ENCODE data around the gene ZDHHC8. TPM values are rescaled to one million over a fixed set of nuclear protein-coding genes. Genes with fewer than 3 reads are reported as not detected.

Gene ZDHHC8
- polyA plus RNA-seq, 12 donors, result 31.6 to 62.1 (median 37.2) TPM; not detected in 1

GRCh38 chr22:20127318-20127868, 4.2 kb upstream of the ZDHHC8 start:
- DNase-seq, result no peak

GRCh38 chr22:20127869-20128618, 3.6 kb upstream of the ZDHHC8 start:
- DNase-seq, result no peak

DNA sequence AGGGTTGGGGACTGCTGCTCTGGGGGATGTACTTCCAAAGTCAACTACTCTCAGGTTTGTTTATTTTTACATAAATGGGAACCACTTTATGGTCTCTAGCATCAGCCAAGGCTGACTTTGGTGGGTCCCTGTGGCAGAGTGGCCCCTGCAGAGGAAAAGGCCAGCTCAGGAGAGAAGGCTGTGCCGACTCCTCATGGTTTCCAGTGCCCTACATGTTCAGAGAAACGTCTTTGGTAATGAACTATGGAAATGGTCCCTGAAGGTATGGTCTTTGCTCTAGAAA, 3.0 kb upstream of the ZDHHC8 start:
- DNase-seq, result no peak

DNA sequence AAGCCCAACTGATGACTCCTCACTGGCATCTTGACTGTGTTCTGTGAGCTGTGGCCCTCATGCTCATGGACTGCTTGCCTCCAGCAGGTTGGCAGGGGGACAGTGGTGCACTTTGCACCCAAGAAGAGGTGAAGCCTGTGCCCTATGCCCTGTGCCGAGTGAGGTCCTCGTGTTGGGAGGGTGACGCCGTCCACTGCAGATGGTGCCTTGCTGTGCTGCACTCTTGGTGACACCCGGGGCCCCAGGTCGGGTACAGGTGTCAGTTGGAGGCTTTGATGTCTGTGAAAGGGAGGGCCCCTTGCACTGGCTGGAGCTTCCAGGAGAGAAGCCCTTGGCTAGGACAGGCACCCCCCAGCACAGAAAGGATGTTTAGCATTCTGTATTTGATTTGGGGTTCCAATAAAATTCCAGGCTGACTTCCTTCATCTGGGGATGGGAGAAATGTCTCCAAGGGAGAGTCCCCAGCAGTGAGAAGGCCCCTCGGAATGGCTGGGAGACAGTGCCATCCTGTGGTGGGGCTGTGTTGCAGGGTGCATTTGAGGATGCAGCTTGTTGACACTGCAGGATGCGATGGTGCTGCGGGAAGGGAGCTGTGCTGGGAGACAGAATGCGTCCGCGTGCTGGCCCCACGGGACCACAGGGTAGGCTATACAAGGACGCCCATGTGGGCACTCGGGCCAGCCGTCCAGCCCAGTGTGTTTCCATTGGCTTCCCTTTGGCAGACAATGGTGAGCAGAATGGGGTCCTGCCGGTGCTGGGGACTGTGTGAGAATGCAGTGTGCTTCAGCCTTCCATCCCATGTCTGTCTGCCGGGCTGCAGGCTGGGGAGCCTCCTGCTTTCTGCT, 2.5 kb upstream of the ZDHHC8 start:
- DNase-seq, result no peak

- no peak for DNase-seq
These were observed 1.9 kb upstream of the ZDHHC8 start for GRCh38 chr22:20129747-20130014.

DNA sequence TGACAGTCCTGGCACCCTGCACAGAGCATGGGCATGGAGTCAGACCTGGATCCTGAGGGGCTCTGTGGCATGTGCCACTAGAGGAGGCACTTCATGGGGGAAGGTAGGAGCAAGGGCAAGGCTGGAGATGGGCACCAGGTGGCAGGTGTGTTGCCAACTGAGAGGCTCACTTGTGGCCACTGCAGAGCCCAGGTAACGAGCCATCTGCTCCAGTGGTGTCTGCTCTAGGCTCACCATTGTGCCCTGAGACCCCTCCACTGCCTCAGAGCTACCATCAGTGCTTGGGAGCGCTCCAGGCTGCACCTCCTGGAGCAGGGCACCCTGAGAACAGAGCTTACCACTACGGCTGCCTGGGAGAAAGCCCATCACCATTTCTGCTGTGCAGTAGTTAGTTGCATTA, 1.3 kb upstream of the ZDHHC8 start:
- DNase-seq, result no peak

DNA sequence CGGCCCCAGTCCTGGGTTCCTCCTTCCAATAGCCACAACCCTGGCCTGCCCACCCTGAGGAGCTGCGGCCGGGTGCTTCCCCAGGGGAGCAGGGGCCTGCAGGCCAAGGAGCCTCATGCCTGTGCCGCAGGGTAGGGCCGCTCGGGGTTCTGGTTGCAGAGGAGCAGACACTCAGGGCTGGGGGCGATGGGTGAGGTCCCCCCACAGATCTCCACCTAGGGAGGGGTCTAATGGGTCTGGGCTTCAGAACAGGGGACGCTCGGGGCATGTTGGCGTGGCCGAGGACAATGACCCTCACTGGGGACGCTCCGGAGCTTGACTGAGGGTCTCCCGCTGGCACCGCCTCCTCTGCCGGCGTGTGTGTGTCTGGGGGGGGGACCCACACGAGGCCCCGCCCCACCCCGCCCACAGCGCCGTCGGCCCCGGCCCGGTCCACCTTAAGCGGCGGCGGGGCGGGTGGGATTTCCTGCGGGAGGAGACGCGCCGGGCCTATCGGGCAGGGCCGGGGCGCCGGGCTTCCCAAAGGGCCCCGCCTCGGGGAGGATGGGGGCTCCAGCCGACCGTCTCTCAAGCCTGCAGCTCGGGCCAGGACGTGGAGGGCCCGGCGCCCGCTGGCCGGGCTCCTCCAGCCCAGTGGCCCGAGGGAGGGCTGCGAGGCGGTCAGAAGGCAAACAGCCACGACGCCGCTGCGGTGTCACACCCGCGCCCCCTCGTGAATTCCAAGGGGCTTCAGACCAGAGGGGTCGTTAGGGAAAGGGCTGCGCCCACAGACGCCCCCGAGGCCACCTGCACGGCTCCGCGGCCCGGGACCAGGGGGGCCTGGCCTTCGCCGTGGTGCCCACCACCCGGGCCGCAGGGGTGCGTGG, 640 bp upstream of the ZDHHC8 start:
- peak; percentile 81 for DNase-seq

- DNase-seq, result no peak
These were observed 468 bp downstream of the ZDHHC8 start for GRCh38 chr22:20131859-20132685.

DNA sequence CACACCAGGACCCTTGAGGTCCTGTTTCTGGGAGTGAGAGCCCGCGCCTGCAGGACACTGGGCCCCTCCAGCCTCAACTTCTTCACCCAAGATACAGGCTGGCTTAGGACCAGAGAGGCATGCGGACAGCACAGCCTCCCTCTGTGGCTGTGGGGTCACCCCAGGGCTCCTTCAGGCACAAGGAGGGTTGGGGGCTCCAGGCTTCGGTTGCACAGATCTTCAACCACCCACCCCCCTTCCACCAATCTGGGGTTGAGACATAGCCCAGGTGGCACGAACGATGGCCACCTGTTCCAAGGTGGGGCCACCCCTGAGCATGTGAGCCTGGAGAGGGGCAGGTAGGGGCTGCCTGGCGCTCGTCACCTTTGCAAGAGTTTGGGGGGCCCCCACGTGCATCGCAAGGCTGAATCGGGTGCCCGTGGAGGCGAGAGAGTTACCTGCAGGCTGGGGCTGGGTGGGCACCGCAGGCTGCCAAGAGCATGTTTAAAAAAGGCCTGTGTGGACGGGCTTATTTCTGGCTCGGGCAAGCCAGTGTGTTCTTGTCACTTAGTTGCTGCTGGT, 1.2 kb downstream of the ZDHHC8 start:
- DNase-seq, result no peak

- no peak for DNase-seq
These were observed 2.4 kb downstream of the ZDHHC8 start for GRCh38 chr22:20133930-20134549.

DNA sequence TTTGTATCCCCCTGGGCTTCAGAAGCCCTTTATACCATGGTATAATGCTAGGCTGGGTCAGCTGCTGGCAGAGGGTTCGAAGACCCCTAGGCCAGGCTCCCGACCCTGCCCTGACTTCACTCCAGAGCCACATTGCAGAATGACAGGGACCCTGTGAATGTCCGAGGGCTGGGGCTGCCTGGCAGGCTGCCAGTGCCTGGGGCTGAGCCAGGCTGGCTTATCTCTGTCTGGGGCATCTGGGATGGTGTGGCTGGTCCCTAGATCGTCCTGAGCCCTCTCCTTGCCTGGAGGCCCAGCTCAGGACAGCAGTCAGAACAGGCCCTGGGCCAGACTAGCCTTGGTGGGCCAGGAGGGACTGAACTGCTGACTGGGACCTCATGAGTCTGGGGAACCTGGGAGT, 3.7 kb downstream of the ZDHHC8 start:
- DNase-seq, result no peak

DNA sequence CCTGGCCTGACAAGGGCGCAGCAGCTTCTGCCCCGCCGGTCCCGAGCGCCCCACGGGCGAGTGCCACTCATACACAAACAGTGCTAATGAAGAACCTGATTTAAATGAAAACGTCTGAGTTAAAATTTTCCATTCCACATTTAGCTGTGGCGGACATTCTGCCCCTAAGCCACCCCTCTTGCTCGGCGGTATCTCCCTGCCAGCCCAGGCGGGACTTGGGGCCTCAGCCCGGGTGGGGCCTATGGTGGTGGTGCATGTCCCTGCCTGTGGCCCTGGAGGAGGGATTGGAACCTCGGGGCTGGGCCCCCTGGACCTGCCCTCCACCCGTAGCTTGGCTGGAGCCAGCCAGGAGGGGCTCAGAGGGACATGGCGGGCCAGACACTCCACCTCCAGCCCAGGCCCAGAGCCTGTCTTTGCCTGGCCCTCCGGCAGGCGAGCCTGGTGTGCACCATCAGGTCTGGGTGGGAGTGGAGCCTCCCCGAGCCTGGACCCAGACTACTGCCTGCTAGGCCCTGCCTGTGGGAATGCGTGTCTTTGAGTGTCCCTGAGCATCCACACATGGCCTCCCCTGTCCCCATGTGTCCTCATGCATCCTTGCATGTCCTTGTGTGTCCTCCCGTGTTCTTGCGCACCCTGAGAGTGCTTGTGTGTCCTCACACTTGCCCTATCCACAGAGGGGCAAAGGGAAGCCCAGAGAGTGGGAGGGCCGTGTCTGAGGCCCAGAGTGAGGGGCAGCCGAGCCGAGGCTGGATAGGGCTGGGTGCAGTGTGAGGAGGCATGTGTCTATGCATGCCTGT, 4.4 kb downstream of the ZDHHC8 start:
- DNase-seq, result no peak

- no peak for DNase-seq
These were observed 4.9 kb downstream of the ZDHHC8 start for GRCh38 chr22:20136603-20136873.

- DNase-seq, result no peak
These were observed 5.5 kb downstream of the ZDHHC8 start for GRCh38 chr22:20137113-20137512.

- DNase-seq, result no peak
These were observed 6.2 kb downstream of the ZDHHC8 start for GRCh38 chr22:20137671-20138416.

- no peak for DNase-seq
These were observed 6.8 kb downstream of the ZDHHC8 start for GRCh38 chr22:20138417-20138738.

DNA sequence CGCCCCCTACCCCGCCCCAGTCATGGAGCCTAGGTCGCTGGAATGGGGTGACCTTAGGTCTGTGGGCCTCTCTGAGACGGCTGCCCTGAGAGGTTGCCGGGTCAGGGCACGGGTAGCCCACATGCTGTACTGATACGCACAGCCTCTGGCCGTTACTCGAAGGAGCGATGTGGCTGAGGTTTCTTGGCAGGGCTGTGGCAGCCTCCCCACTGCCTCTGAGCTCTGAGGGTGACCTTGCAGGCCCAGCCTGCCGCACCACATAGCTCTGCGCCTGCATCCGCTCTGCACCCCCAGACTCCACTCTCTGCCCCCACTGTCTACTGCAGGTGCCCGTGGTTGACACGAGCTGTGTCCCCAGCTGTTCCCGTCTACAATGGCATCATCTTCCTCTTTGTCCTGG, 7.3 kb downstream of the ZDHHC8 start:
- DNase-seq, result no peak

GRCh38 chr22:20139391-20140106, 7.9 kb downstream of the ZDHHC8 start:
- no peak for DNase-seq

DNA sequence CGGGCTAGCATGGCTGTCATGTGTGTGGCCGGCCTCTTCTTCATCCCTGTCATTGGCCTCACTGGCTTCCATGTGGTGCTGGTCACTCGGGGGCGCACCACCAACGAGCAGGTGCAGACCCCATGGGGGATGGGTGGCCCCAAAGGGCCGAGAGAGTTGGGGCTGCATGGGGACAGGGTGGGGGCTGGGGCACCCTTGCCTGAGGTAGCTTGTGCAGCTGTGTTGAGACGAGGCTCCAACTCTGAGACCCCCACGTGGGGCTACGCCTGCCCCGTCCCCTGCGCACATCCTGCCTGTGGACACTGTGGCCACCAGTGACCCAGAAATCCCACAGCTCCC, 8.5 kb downstream of the ZDHHC8 start:
- DNase-seq, result no peak

Data from muscle of arm (tissue), 12 donors.